Uterus (tissue), 2 donors: ENCODE data around the gene R3HDM2.

Experiments
- CTCF ChIP-seq, 4 experiments: fragments of 200-600 bp in 2 of 4; fragments of 450-650 bp in 2 of 4; sonication (generic) in 2 of 4; IDR thresholded peaks; one replicate each; pipeline ENCODE4 v1.5.1; 2016 to 2019; ENCODE audit warnings: antibody characterized with exemption in 4 of 4, mild to moderate bottlenecking in 2 of 4, moderate library complexity in 1 of 4
- POLR2A ChIP-seq, 2 donors: fragments of 450-650 bp; IDR thresholded peaks; one replicate each; pipeline ENCODE4 v1.6.1; 2016; ENCODE audit warnings: antibody characterized with exemption in 2 of 2, mild to moderate bottlenecking in 1 of 2, moderate library complexity in 1 of 2

- TF ChIP-seq CTCF (IDR thresholded peaks at IDR 0.05) (no peak), POLR2A (IDR thresholded peaks at IDR 0.05) (no peak)
Observed at GRCh38 chr12:57397441-57397840, 33.4 kb downstream of the R3HDM2 start.
